K562 (cell line): Measurements from ENCODE around the gene LGR6. TPM values are rescaled to one million over a fixed set of nuclear protein-coding genes. Genes with fewer than 3 reads are reported as not detected.

Experiments used
- CBFB ChIP-seq: sonication (generic); formaldehyde crosslinking; IDR thresholded peaks from 2 replicates; pipeline ENCODE4 v1.4.0; 2020; ENCODE audit warnings: mild to moderate bottlenecking, missing genetic modification reagents
- CBX2 ChIP-seq: fragments of 200-600 bp; sonication (generic); IDR thresholded peaks from one replicate; pipeline ENCODE4 v1.6.1; 2012; ENCODE audit warnings: mild to moderate bottlenecking, low read length, inconsistent platforms; ENCODE audit not compliant: insufficient read depth, poor library complexity, severe bottlenecking
- CBX5 ChIP-seq: IDR thresholded peaks from 2 replicates; pipeline ENCODE4 v1.6.1; 2014; ENCODE audit warnings: low read depth, borderline replicate concordance
- CXXC5 ChIP-seq: fragments of 250-450 bp; sonication (Bioruptor Pico); IDR thresholded peaks from 2 replicates; pipeline ENCODE4 v1.8.0; 2022; ENCODE audit warnings: inconsistent platforms, mild to moderate bottlenecking, moderate library complexity
- GMEB1 ChIP-seq: fragments of 250-450 bp; sonication (Bioruptor Pico); IDR thresholded peaks from 2 replicates; pipeline ENCODE4 v1.4.0; 2020; ENCODE audit warnings: mild to moderate bottlenecking
- MBD2 ChIP-seq: sonication (generic); IDR thresholded peaks from 2 replicates; pipeline ENCODE4 v1.6.1; 2016; ENCODE audit warnings: low read depth, borderline replicate concordance
- MCM3 ChIP-seq: fragments of 450-650 bp; IDR thresholded peaks from 2 replicates; pipeline ENCODE4 v1.6.1; 2016
- MYC ChIP-seq, 2 experiments: fragments of 250-450 bp in 1 of 2; sonication (Bioruptor Pico) in 1 of 2; IDR thresholded peaks; 2 replicates each; pipeline versions ENCODE4 v1.5.1 to v1.6.1; 2012 to 2021; ENCODE audit warnings: low read depth in 2 of 2, borderline replicate concordance in 1 of 2, improper control_type of control experiment in 1 of 2, low read length in 1 of 2, mild to moderate bottlenecking in 1 of 2, moderate library complexity in 1 of 2
- NBN ChIP-seq: fragments of 450-650 bp; IDR thresholded peaks from 2 replicates; pipeline ENCODE4 v1.6.1; 2016; ENCODE audit warnings: low read depth, mild to moderate bottlenecking
- RHOXF2B ChIP-seq: fragments of 250-450 bp; sonication (Bioruptor Pico); conservative IDR thresholded peaks from 2 replicates; pipeline ENCODE4 v1.5.1; 2021
- SMAD1 ChIP-seq: fragments of 150-350 bp; IDR thresholded peaks from 2 replicates; pipeline ENCODE4 v1.6.1; 2014; ENCODE audit warnings: low read length, low read depth; ENCODE audit not compliant: partially characterized antibody
- SNRNP70 ChIP-seq: fragments of 200-400 bp; formaldehyde crosslinking; optimal IDR thresholded peaks from 2 replicates; pipeline ENCODE3; 2017; ENCODE audit warnings: low read depth, low read length
- ZNF316 ChIP-seq: fragments of 450-650 bp; IDR thresholded peaks from 2 replicates; pipeline ENCODE4 v1.6.1; 2016
- ZNF79 ChIP-seq: fragments of 250-450 bp; sonication (Bioruptor Pico); IDR thresholded peaks from 2 replicates; pipeline ENCODE4 v1.4.0; 2020; ENCODE audit warnings: low read depth, mild to moderate bottlenecking, moderate library complexity
- polyA plus RNA-seq, 8 experiments: library from polyadenylated mRNA; depleted of rRNA in 4 of 8; stranded (reverse) in 5 of 8; unstranded in 3 of 8; fragments of >200 nt; fragmentation: Nextera tagmentation in 2 of 8; fragmentation: Illumina TruSeq in 1 of 8; extraction: Ambion mirVana in 2 of 8; extraction: Trizol in 1 of 8; gene quantifications; 2 replicates each; pipeline versions ENCODE4 v1.2.1 to v1.2.3, GENCODE V29; 2011 to 2014; ENCODE audit warnings: inconsistent platforms in 1 of 8, missing spikeins in 1 of 8
- total RNA-seq, 7 experiments: library from RNA; depleted of rRNA in 6 of 7; stranded (reverse); fragments of >200 nt in 6 of 7; fragmentation: Illumina TruSeq in 2 of 7; extraction: Trizol in 2 of 7; gene quantifications; 2 replicates each; pipeline versions ENCODE4 v1.2.1 to v1.2.3, GENCODE V29; 2011 to 2021; ENCODE audit warnings: low replicate concordance in 1 of 7
- TF ChIP-seq, protein P1 (sequence below): fragments of 450-650 bp; IDR thresholded peaks from 2 replicates; pipeline ENCODE4 v1.7.0; 2016; ENCODE audit warnings: borderline replicate concordance
- TF ChIP-seq, protein P2 (sequence below), 2 experiments: fragments of 200-800 bp in 1 of 2; sonication (Bioruptor generic) in 1 of 2; sonication (generic) in 1 of 2; formaldehyde crosslinking in 1 of 2; IDR thresholded peaks in 1 of 2; conservative IDR thresholded peaks in 1 of 2; 2 replicates each; pipeline versions ENCODE4 v1.5.0 to v1.6.1; 2016 to 2020; ENCODE audit warnings: missing compliant biosample characterization in 1 of 2, missing genetic modification characterization in 1 of 2, missing genetic modification reagents in 1 of 2
- TF ChIP-seq, protein P3 (sequence below), 2 experiments: IDR thresholded peaks in 1 of 2; conservative IDR thresholded peaks in 1 of 2; 2 replicates each; pipeline ENCODE4 v1.6.1; 2016; ENCODE audit warnings: low read depth in 2 of 2, mild to moderate bottlenecking in 1 of 2, missing compliant biosample characterization in 1 of 2, missing genetic modification characterization in 1 of 2, moderate library complexity in 1 of 2

The LGR6 gene
- total and polyA plus RNA-seq, 9 of the 15 experiments (the other 6 are each of a cell fraction or from before 2014, with no cell fraction given): 0.01 to 0.54 (median 0.17) TPM; not detected in 1

DNA sequence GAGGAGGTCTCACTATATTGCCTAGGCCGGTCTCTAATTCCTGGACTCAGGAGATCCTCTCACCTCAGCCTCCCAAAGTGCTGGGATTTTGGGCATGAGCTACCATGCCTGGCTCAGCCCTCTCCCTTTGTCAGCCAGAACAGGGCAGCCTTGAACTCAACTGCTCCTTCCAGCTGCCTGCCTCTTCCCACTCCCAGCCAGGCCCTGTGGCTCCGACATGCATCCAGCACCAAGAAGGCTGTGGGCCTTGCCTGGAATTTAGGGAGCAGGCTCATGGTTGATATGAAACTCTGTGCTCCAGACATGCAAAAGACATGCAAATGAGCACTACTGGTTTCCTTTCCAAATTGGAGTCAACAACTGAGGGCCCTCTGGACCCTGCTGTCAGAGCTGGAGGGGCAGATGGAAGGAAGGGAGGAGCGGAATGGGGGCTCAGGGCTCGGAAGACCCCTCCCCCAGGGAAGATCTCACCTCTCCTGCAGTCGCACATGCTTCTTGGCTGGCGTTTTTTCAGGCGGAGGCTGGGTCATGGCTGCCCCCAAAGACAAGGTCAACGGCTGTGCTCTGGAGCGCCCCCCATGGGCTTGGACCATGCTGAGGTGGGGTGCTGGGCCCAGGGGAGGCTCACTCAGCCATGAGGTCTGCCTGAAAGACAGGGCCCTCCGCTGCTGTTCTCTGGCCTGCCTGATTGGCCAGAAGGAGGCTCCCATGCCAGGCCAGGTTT lies 34.6 kb upstream of the LGR6 start (continued):
- TF ChIP-seq GMEB1: no peak
- TF ChIP-seq CXXC5 (CRISPR knock-in tag): peak; percentile 53; the same call in 1 of the 2 replicates
- TF ChIP-seq CBX5: no peak
- TF ChIP-seq MCM3: no peak
- peak; percentile 41; the same call in 1 of the 2 replicates for TF ChIP-seq MBD2
- no peak for TF ChIP-seq NBN
- 0 out of 2 replicates have a peak, but pooled peaks have one; percentile 5 for TF ChIP-seq RHOXF2B (CRISPR knock-in tag)
- TF ChIP-seq ZNF79 (CRISPR knock-in tag): no peak
- no peak for TF ChIP-seq SMAD1
- TF ChIP-seq CBX2: no peak
- no peak for TF ChIP-seq ZNF316
- TF ChIP-seq, protein P1, sequence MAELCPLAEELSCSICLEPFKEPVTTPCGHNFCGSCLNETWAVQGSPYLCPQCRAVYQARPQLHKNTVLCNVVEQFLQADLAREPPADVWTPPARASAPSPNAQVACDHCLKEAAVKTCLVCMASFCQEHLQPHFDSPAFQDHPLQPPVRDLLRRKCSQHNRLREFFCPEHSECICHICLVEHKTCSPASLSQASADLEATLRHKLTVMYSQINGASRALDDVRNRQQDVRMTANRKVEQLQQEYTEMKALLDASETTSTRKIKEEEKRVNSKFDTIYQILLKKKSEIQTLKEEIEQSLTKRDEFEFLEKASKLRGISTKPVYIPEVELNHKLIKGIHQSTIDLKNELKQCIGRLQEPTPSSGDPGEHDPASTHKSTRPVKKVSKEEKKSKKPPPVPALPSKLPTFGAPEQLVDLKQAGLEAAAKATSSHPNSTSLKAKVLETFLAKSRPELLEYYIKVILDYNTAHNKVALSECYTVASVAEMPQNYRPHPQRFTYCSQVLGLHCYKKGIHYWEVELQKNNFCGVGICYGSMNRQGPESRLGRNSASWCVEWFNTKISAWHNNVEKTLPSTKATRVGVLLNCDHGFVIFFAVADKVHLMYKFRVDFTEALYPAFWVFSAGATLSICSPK: no peak
- TF ChIP-seq SNRNP70: no peak
- TF ChIP-seq CBFB (CRISPR knock-in tag): peak; percentile 7; the same call in 1 of the 2 replicates
- TF ChIP-seq, protein P2, sequence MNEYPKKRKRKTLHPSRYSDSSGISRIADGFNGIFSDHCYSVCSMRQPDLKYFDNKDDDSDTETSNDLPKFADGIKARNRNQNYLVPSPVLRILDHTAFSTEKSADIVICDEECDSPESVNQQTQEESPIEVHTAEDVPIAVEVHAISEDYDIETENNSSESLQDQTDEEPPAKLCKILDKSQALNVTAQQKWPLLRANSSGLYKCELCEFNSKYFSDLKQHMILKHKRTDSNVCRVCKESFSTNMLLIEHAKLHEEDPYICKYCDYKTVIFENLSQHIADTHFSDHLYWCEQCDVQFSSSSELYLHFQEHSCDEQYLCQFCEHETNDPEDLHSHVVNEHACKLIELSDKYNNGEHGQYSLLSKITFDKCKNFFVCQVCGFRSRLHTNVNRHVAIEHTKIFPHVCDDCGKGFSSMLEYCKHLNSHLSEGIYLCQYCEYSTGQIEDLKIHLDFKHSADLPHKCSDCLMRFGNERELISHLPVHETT (CRISPR knock-in tag; conservative IDR thresholded peaks at IDR 0.05 in 1 of 2, IDR thresholded peaks at IDR 0.05 in 1 of 2): no peak; a peak in 1 of 4 replicates
- TF ChIP-seq MYC (IDR thresholded peaks at IDR 0.05; ENCODE audit: low read depth, low read length): peak; percentile 99
- TF ChIP-seq MYC (CRISPR knock-in tag; IDR thresholded peaks at IDR 0.05; ENCODE audit: borderline replicate concordance, low read depth): peak; percentile 84
- TF ChIP-seq, protein P3, sequence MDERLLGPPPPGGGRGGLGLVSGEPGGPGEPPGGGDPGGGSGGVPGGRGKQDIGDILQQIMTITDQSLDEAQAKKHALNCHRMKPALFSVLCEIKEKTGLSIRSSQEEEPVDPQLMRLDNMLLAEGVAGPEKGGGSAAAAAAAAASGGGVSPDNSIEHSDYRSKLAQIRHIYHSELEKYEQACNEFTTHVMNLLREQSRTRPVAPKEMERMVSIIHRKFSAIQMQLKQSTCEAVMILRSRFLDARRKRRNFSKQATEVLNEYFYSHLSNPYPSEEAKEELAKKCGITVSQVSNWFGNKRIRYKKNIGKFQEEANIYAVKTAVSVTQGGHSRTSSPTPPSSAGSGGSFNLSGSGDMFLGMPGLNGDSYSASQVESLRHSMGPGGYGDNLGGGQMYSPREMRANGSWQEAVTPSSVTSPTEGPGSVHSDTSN (CRISPR knock-in tag; IDR thresholded peaks at IDR 0.05; ENCODE audit: low read depth): no peak
- TF ChIP-seq, protein P3 (tag; conservative IDR thresholded peaks at IDR 0.05; ENCODE audit: low read depth): no peak
